Activated naive CD4-positive, alpha-beta T cell treated with anti-CD3 and anti-CD28 coated beads, Interleukin-2, amount 50 U/mL, for 72 hours (primary cell): ENCODE measurements around the gene BSN. TPM values are rescaled to one million over a fixed set of nuclear protein-coding genes. Genes with fewer than 3 reads are reported as not detected.
"Not testable (repeated sequence)": the region's sequence is repeated elsewhere in the genome, so short reads cannot be mapped to it uniquely, and the experiment has no call there.

ENCODE experiments used
- ATAC-seq, 2 donors: fragments of 150-1000 bp; cut with Tn5 transposase; 2 replicates each; pipeline ENCODE4 v1.10.0; 2021; ENCODE audit warnings: mild to moderate bottlenecking in 2 of 2, moderate library complexity in 2 of 2
- DNase-seq, 2 donors: peaks; one replicate each; pipeline ENCODE4 v3.0.0; 2021 to 2022; ENCODE audit warnings: low spot score in 2 of 2
- H3K27ac Mint-ChIP-seq, 2 donors: one replicate each; pipeline ENCODE4 v1.8.0; 2022; ENCODE audit warnings: mild to moderate bottlenecking in 2 of 2, mixed read lengths in 2 of 2
- H3K36me3 Mint-ChIP-seq, 2 donors: one replicate each; pipeline ENCODE4 v1.8.0; 2022; ENCODE audit warnings: mixed read lengths in 2 of 2
- H3K9me3 Mint-ChIP-seq, 2 donors: one replicate each; pipeline ENCODE4 v1.8.0; 2022; ENCODE audit warnings: mixed read lengths in 2 of 2
- total RNA-seq, 2 donors: library from RNA; stranded (reverse); gene quantifications; one replicate each; pipeline ENCODE4 v1.2.3, GENCODE V29; 2022

The BSN gene
- total RNA-seq, 2 donors from 2014 or later, result 0.06 to 0.20 TPM

GRCh38 chr3:49667701-49668413 is 113.6 kb downstream of the BSN start:
- Mint-ChIP-seq H3K27ac (no peak overlapping the region), H3K36me3 (no peaks in the 10 kb centered on the region), H3K9me3 (no peaks in the 10 kb centered on the region)
- ATAC-seq (no peak), DNase-seq (no peak)

DNA sequence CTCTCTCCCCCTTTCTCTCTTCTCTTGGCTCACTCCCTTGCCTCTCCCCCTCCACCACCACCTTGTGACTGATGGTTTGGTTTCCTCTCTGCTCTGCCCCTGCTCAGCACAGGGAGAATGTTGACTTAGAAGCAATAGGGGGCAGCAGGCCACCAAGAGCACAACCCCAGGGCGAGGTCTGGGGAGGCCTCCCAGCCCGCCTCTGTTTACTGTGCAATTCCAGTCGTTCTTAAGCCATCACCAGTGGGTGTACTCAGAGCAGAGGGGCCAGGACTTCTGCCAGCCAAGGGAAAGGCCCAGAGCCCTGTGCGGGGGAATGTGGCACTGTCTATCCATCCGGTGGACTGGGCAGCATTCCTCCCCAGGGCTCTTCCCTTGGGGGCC is 114.1 kb downstream of the BSN start:
- ATAC-seq (no peak), DNase-seq (no peak)
- Mint-ChIP-seq H3K36me3 (no peaks in the 10 kb centered on the region), H3K27ac (no peak overlapping the region), H3K9me3 (no peaks in the 10 kb centered on the region)

GRCh38 chr3:49668861-49669260 is 114.6 kb downstream of the BSN start:
- H3K27ac Mint-ChIP-seq, result no peak overlapping the region
- DNase-seq, result no peak
- no peaks in the 10 kb centered on the region for H3K9me3 Mint-ChIP-seq
- H3K36me3 Mint-ChIP-seq, result no peaks in the 10 kb centered on the region
- ATAC-seq, result no peak

DNA sequence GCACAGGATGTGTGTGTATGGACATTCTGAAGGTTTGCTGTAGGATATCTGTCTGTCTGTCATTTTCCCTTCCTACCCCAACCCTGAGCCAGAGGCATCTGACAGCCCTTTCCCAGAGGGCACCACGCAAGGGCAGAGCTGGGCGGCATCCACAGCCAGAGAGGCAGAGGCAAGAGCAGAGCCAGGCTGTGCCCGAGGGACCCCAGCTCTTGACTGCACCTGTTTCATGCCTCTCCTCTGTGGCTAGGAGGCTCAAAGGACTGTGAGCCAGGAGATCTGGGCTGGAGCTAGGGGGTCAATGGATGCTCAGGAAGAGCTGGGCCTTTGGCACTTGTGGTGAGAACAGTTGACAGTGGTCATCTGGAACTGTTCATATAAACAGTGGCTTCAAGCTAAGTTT is 115.1 kb downstream of the BSN start:
- no peak for DNase-seq
- Mint-ChIP-seq H3K36me3 (no peaks in the 10 kb centered on the region), H3K9me3 (no peaks in the 10 kb centered on the region), H3K27ac (no peak overlapping the region)
- no peak for ATAC-seq

DNA sequence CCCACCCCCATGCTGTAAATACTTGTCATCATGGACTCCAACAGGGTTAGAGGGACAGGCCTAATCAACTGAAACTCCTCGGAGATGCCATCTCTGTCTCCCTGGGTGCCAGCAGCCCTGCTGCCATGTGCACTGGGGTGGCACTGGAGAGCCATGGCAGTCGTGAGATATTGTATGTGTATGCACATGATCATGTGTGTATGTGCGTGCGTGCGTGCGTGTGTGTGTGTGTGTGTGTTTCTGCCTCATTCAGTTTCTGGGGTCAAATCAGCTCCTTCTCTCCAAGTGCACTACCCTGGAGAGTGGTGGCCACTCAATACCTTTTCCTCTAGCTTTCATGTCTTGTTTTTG is 116.6 kb downstream of the BSN start:
- no peaks in the 10 kb centered on the region for H3K9me3 Mint-ChIP-seq
- DNase-seq (no peak), ATAC-seq (no peak)
- peaks cover 0 to 7% of the 10 kb centered on the region in 2 donors for H3K36me3 Mint-ChIP-seq
- H3K27ac Mint-ChIP-seq, result no peak overlapping the region

DNA sequence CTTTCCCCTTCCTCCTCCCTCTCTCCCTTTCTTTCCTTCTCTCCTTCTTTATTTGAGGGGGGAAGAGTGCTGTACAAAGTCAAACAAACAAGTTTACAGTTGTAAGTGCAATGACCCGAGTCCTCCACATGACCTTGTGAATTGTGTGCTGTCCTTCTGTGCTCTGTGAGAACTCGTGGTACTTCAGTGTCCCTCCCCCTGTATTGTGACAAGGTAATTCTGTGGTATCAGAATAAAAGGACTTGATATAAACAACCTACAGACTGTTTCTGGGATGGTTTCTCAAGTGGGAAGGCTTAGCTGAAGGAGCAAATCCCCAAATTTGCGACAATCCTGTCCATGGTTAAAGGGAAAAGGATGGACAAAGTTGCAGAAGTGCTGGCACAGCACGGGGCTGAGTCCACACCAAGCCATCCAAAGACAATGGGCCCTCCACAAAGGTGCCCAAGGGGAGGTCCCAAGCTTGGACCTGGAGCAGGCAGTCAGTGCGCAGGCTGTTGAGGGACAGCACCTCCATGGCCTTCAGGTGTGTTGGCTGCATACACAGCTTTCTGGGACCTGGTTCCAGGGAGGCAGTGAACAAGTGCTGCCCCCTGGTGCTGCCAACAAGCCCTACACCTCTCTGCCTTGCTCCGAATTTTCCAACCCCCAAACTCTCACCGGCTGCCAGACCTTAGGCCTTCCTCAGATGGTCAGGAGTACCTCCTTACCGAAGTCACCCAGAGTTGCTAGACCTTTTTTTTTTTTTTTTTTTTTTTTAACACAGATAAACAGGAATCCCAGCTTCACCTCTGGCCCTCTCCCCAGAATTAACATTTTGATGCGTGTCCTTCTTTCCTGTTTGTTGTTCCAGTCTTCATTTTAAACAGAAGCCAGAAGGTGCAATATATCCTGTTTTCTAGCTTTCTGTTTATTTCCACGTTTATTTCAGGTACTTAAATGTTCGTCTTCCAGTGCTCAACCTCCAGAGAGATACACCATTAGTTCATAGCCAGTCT is 117.3 kb downstream of the BSN start:
- ATAC-seq (peak in 1 of 2 donors; percentile 4), DNase-seq (peak; percentile 77 to 80)
- Mint-ChIP-seq H3K27ac (peak overlapping the region; percentile 1 to 24), H3K36me3 (peaks cover 0 to 10% of the 10 kb centered on the region in 2 donors), H3K9me3 (no peaks in the 10 kb centered on the region)

GRCh38 chr3:49673121-49673714 is 118.9 kb downstream of the BSN start:
- peak in 1 of 2 donors; percentile 1 for ATAC-seq
- Mint-ChIP-seq H3K36me3 (peaks cover 0 to 13% of the 10 kb centered on the region in 2 donors), H3K9me3 (no peaks in the 10 kb centered on the region), H3K27ac (peak overlapping the region; percentile 98 to 99)
- peak in 1 of 2 donors; percentile 12 for DNase-seq

DNA sequence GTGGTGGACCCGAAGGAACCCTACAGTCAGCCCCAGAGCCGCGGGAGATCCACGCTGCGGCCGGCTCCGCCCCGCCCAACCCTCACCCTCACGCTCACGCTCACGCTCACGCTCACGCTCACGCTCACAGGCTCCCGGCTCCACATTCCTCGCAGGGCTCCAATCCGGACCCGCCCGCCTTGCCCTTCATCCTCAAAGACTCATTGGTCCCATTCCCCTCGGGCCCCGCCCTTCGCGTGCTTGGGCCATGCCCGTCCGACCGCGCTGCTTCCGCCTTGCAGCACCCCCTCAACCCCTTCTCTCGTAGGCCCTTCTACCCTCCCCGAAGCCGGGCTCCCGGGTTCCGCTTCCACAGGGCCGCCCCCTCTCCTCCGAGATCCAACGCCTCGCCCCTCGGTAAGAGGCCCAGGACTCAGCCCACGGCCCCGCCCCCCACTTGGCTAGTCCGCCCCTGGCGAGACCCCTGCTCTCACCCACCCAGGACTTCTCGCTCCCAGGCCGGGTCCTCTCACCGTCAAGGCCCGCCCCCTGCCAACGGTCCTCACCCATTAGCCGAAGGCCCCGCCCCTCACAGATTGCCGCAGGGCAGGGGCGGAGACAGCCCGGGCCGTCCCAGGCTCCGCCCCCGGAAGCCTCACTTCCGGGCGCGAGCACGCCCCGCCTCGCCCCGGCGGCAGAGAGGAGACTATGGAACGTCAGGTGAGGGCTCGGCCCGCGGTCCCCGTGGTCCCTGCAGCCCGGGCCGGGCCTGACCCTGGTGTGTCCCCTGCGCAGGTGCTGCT is 119.6 kb downstream of the BSN start, which contains the start of gene APEH:
TSS of gene APEH (plus strand) at position 637 of the 782 bp plus-strand sequence. CDS start at position 688, 51 bp downstream.
- Mint-ChIP-seq H3K27ac (peak within 1 kb of the TSS; percentile 98 to 99), H3K9me3 (no peaks in the 10 kb centered on the region), H3K36me3 (peaks cover 0 to 16% of the 10 kb centered on the region in 2 donors)
- peak; percentile 99 for DNase-seq
- peak; percentile 88 to 89 for ATAC-seq

- ATAC-seq (peak; percentile 13 to 19), DNase-seq (no peak)
- Mint-ChIP-seq H3K9me3 (no peaks in the 10 kb centered on the region), H3K36me3 (peaks cover 0 to 16% of the 10 kb centered on the region in 2 donors), H3K27ac (peak overlapping the region; percentile 74 to 99)
Observed at GRCh38 chr3:49674497-49674983, 120.3 kb downstream of the BSN start.

DNA sequence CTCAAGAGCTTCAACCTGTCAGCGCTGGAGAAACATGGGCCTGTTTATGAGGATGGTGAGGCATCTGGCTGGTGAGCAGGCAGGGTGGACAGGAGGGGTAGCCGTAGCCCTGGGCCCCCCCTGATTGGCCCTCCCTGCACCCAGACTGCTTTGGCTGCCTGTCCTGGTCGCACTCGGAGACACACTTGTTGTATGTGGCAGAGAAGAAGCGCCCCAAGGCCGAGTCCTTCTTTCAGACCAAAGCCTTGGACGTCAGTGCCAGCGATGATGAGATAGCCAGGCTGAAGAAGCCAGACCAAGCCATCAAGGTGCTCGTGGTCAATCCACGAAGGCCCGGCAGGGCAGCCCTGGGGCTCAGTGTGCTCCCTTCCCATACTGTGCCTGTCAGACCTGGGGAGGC is 121.6 kb downstream of the BSN start:
- DNase-seq (no peak), ATAC-seq (no peak)
- H3K9me3 Mint-ChIP-seq, result no peaks in the 10 kb centered on the region
- H3K36me3 Mint-ChIP-seq, result peaks cover 0 to 23% of the 10 kb centered on the region in 2 donors
- peak overlapping the region in 1 of 2 donors; percentile 77 for H3K27ac Mint-ChIP-seq

GRCh38 chr3:49680493-49681231 is 126.4 kb downstream of the BSN start:
- ATAC-seq (peak in 1 of 2 donors; percentile 27), DNase-seq (no peak)
- Mint-ChIP-seq H3K36me3 (peaks cover 0 to 18% of the 10 kb centered on the region in 2 donors), H3K27ac (peak overlapping the region in 1 of 2 donors; percentile 23), H3K9me3 (no peaks in the 10 kb centered on the region)

DNA sequence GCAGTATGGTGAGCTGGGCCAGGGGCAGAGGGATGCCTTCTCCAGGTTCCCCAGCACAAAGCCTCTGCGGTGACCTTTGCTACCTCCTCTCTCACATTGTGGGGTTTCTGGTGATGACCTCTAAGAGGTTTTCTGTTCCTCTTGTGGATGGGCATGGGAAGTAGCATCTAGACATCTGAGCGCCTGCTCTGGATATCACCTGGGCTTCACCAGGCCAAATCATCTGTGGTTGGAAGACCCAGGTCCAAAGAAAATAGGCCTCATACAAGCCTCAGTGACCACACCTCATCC is 126.9 kb downstream of the BSN start:
- ATAC-seq, result no peak
- no peak overlapping the region for H3K27ac Mint-ChIP-seq
- DNase-seq, result no peak
- peaks cover 0 to 13% of the 10 kb centered on the region in 2 donors for H3K36me3 Mint-ChIP-seq
- H3K9me3 Mint-ChIP-seq, result no peaks in the 10 kb centered on the region

DNA sequence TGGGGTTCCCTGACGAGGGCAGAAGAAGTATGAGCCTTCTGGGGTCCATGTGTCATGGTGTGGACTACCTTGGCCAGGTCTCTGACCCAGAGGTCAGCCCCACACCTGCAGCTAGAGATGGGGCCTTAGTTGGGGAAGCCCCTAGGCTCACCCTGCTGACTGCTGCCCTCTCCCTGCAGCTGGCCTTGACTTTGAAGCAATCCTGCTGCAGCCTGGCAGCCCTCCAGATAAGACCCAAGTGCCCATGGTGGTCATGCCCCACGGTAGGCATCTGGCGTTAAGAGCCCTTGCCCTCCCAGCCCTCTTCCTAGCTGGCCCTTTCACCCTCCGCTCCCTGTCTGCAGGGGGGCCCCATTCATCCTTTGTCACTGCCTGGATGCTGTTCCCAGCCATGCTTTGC is 127.3 kb downstream of the BSN start:
- peaks cover 0 to 13% of the 10 kb centered on the region in 2 donors for H3K36me3 Mint-ChIP-seq
- ATAC-seq (no peak), DNase-seq (no peak)
- H3K27ac Mint-ChIP-seq, result no peak overlapping the region
- no peaks in the 10 kb centered on the region for H3K9me3 Mint-ChIP-seq

DNA sequence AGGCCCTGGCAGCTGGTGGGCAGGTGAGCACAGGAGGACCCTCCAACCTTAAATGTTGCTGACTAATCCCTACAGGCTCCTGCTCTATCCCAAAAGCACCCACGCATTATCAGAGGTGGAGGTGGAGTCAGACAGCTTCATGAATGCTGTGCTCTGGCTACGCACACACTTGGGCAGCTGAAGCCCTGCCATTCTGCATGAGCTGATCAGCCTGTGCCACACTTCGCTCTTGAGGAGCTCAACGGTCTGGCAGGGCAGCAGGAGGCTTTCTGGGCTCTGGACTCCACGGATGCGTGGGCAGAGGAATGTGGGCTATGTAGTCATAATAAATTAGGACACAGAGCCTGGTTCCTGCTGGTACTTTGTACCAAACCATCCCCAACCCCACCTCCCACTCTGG is 128.9 kb downstream of the BSN start:
- Mint-ChIP-seq H3K27ac (peak overlapping the region in 1 of 2 donors; percentile 37), H3K36me3 (peaks cover 0 to 11% of the 10 kb centered on the region in 2 donors), H3K9me3 (no peaks in the 10 kb centered on the region)
- DNase-seq, result no peak
- ATAC-seq, result no peak

DNA sequence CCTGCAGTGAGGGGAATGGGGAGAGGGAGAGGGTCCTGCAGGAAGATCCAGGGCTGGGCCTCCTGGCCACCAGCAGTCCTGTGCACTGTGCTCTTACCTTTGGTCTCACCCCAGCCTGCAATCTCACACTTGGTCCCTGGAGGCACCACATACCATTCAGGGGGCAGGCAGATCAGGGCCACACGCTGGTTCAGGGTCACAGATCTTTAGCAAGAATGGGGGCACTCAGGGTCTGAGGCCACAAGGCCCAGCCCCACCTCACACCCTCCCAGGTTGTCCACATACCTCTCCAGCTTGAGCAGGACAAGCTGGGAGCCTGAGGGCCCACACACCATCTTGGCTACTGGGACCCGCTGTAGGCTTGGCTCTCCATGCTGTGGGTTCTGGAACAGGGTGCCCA is 130.2 kb downstream of the BSN start:
- H3K36me3 Mint-ChIP-seq, result peaks cover 6 to 12% of the 10 kb centered on the region in 2 donors
- not testable (repeated sequence) for ATAC-seq, H3K27ac Mint-ChIP-seq, DNase-seq, H3K9me3 Mint-ChIP-seq

- H3K36me3 Mint-ChIP-seq, result peaks cover 13% of the 10 kb centered on the region in 2 donors
- H3K27ac Mint-ChIP-seq, ATAC-seq, DNase-seq, H3K9me3 Mint-ChIP-seq: not testable (repeated sequence)
Observed at GRCh38 chr3:49685103-49685502, 130.8 kb downstream of the BSN start.
